Measurements from ENCODE around the gene DPYD.

The DPYD gene

DNA sequence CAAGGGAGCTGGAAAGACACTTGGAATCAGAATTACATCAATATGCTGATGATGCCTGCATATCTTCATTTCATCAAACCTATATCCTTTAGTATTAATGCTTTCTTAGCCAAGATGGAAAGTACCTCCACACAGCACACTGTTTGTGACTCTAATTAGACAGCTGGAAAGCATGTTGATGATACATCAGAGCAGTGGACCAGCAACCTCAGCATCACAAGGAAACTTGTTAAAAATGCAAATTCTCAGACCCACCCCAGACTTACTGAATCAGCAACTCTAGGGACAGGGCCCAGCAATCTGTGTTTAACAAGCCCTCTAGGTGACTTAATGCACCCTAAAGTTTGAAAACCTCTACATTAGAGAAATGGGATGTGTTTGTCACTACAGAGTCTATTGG is 332.1 kb downstream of the DPYD start:
- Histone ChIP-seq H3K9me2 (replicated peaks; ENCODE audit: insufficient read depth, low read length) (no peaks in the 10 kb centered on the region), H3K27ac (ENCODE audit: low read length) (no peak overlapping the region), H3K9ac (ENCODE audit: low read length) (no peak overlapping the region), H3K9me3 (replicated peaks; ENCODE audit: insufficient read depth, low read length) (no peaks in the 10 kb centered on the region), H3K36me3 (replicated peaks; ENCODE audit: insufficient read depth, low read length) (no peaks in the 10 kb centered on the region), H3K4me2 (ENCODE audit: low read depth, low read length) (no peak overlapping the region), H3K27me3 (replicated peaks; ENCODE audit: insufficient read depth, low read length) (no peaks in the 10 kb centered on the region), H3K4me1 (ENCODE audit: low read length) (no peaks in the 10 kb centered on the region), H2AFZ (ENCODE audit: low read length) (no peak overlapping the region), H3K79me2 (ENCODE audit: low read length) (no peaks in the 10 kb centered on the region), H4K20me1 (ENCODE audit: insufficient read depth, low read length) (no peaks in the 10 kb centered on the region), H3K4me3 (ENCODE audit: low read length) (no peak overlapping the region), H3F3A (ENCODE audit: insufficient read depth, low read length) (no peaks in the 10 kb centered on the region)
- no peak for TF ChIP-seq EZH2phosphoT487 (IDR thresholded peaks at IDR 0.05; ENCODE audit: low read length)
- TF ChIP-seq EZH2 (optimal IDR thresholded peaks at IDR 0.05; ENCODE audit: low read depth, low read length), result no peak
- TF ChIP-seq, protein P1, sequence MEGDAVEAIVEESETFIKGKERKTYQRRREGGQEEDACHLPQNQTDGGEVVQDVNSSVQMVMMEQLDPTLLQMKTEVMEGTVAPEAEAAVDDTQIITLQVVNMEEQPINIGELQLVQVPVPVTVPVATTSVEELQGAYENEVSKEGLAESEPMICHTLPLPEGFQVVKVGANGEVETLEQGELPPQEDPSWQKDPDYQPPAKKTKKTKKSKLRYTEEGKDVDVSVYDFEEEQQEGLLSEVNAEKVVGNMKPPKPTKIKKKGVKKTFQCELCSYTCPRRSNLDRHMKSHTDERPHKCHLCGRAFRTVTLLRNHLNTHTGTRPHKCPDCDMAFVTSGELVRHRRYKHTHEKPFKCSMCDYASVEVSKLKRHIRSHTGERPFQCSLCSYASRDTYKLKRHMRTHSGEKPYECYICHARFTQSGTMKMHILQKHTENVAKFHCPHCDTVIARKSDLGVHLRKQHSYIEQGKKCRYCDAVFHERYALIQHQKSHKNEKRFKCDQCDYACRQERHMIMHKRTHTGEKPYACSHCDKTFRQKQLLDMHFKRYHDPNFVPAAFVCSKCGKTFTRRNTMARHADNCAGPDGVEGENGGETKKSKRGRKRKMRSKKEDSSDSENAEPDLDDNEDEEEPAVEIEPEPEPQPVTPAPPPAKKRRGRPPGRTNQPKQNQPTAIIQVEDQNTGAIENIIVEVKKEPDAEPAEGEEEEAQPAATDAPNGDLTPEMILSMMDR (IDR thresholded peaks at IDR 0.05; ENCODE audit: low read length), result no peak
- DNase-seq, result no peak

DNA sequence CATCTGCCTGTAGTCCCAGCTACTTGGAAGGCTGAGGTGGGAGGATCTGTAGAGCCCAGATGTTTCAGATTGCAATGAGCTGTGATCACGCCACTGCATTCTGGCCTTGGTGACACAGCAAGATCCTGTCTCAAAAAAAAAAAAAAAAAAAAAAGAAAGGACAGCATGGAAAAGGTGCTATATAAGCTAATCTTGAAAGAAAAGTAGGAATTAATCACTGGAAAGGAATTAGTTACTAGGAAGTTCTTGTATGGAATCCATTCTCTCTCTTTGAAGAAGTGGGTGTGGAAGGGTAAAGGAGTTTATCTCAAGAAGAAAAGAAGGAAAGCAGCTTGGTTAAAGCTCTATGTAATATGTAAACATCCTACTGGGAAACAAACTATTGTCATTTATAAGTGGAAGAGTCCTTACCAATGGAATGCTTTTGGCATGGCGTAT is 339.2 kb downstream of the DPYD start:
- H3K9ac ChIP-seq (ENCODE audit: low read length), result no peak overlapping the region
- no peaks in the 10 kb centered on the region for H3K4me1 ChIP-seq (ENCODE audit: low read length)
- H3K4me3 ChIP-seq (ENCODE audit: low read length), result no peak overlapping the region
- no peaks in the 10 kb centered on the region for H3K27me3 ChIP-seq (replicated peaks; ENCODE audit: insufficient read depth, low read length)
- no peak overlapping the region for H2AFZ ChIP-seq (ENCODE audit: low read length)
- no peaks in the 10 kb centered on the region for H3F3A ChIP-seq (ENCODE audit: insufficient read depth, low read length)
- no peak overlapping the region for H3K27ac ChIP-seq (ENCODE audit: low read length)
- no peaks in the 10 kb centered on the region for H3K9me3 ChIP-seq (replicated peaks; ENCODE audit: insufficient read depth, low read length)
- DNase-seq, result no peak
- no peaks in the 10 kb centered on the region for H3K9me2 ChIP-seq (replicated peaks; ENCODE audit: insufficient read depth, low read length)
- H4K20me1 ChIP-seq (ENCODE audit: insufficient read depth, low read length), result no peaks in the 10 kb centered on the region
- no peaks in the 10 kb centered on the region for H3K79me2 ChIP-seq (ENCODE audit: low read length)
- TF ChIP-seq, protein P1 (IDR thresholded peaks at IDR 0.05; ENCODE audit: low read length), result no peak
- no peak for TF ChIP-seq EZH2 (optimal IDR thresholded peaks at IDR 0.05; ENCODE audit: low read depth, low read length)
- TF ChIP-seq EZH2phosphoT487 (IDR thresholded peaks at IDR 0.05; ENCODE audit: low read length), result no peak
- H3K36me3 ChIP-seq (replicated peaks; ENCODE audit: insufficient read depth, low read length), result no peaks in the 10 kb centered on the region
- no peak overlapping the region for H3K4me2 ChIP-seq (ENCODE audit: low read depth, low read length)

DNA sequence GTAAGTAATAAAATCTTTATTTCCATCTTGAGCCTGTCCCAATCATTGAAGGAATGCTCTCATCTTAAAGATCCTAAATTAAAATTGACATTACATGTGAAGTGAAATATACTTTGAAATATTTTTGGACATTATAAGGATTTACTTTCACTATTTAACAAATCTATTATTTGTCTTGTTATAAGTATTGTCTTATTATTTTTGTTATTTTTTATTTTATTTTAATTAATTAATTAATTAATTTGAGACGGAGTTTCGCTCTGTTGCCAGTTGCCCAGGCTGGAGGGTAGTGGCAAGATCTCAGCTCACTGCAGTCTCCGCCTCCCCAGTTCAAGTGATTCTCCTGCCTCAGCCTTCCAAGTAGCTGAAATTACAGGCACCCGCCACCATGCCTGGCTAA is 343.2 kb downstream of the DPYD start:
- H3F3A ChIP-seq (ENCODE audit: insufficient read depth, low read length), result no peaks in the 10 kb centered on the region
- no peak overlapping the region for H3K9ac ChIP-seq (ENCODE audit: low read length)
- DNase-seq, result no peak
- no peak overlapping the region for H2AFZ ChIP-seq (ENCODE audit: low read length)
- TF ChIP-seq EZH2phosphoT487 (IDR thresholded peaks at IDR 0.05; ENCODE audit: low read length), result no peak
- TF ChIP-seq, protein P1 (IDR thresholded peaks at IDR 0.05; ENCODE audit: low read length), result no peak
- no peak for TF ChIP-seq EZH2 (optimal IDR thresholded peaks at IDR 0.05; ENCODE audit: low read depth, low read length)
- no peaks in the 10 kb centered on the region for H3K9me2 ChIP-seq (replicated peaks; ENCODE audit: insufficient read depth, low read length)
- H3K79me2 ChIP-seq (ENCODE audit: low read length), result no peaks in the 10 kb centered on the region
- no peaks in the 10 kb centered on the region for H3K4me1 ChIP-seq (ENCODE audit: low read length)
- no peak overlapping the region for H3K27ac ChIP-seq (ENCODE audit: low read length)
- H4K20me1 ChIP-seq (ENCODE audit: insufficient read depth, low read length), result no peaks in the 10 kb centered on the region
- no peak overlapping the region for H3K4me3 ChIP-seq (ENCODE audit: low read length)
- no peak overlapping the region for H3K4me2 ChIP-seq (ENCODE audit: low read depth, low read length)
- no peaks in the 10 kb centered on the region for H3K9me3 ChIP-seq (replicated peaks; ENCODE audit: insufficient read depth, low read length)
- H3K27me3 ChIP-seq (replicated peaks; ENCODE audit: insufficient read depth, low read length), result no peaks in the 10 kb centered on the region
- H3K36me3 ChIP-seq (replicated peaks; ENCODE audit: insufficient read depth, low read length), result no peaks in the 10 kb centered on the region
